Sigmoid colon (tissue), 7 donors: ENCODE results near the gene CACNG7. TPM values are rescaled to one million over a fixed set of nuclear protein-coding genes. Genes with fewer than 3 reads are reported as not detected.
A peak's percentile ranks its signal among the peaks of the same experiment; 100 is the strongest.

ENCODE experiments used
- DNase-seq: peaks from one replicate; pipeline ENCODE4 v3.0.0-alpha.2; 2019
- H3K27ac ChIP-seq, 4 donors: fragments of 200-600 bp; sonication (generic); one replicate each; pipeline ENCODE4 v1.5.1; 2016 to 2019; ENCODE audit warnings: mild to moderate bottlenecking in 1 of 4
- H3K27me3 ChIP-seq, 3 donors: fragments of 200-600 bp; sonication (generic); one replicate each; pipeline ENCODE4 v1.5.1; 2019; ENCODE audit warnings: mild to moderate bottlenecking in 1 of 3
- H3K36me3 ChIP-seq, 4 donors: fragments of 200-600 bp; sonication (generic); one replicate each; pipeline ENCODE4 v1.5.1; 2016 to 2019
- H3K4me1 ChIP-seq, 4 donors: fragments of 200-600 bp; sonication (generic); one replicate each; pipeline ENCODE4 v1.5.1; 2017 to 2019
- H3K4me3 ChIP-seq, 4 donors: fragments of 200-600 bp; sonication (generic); one replicate each; pipeline ENCODE4 v1.5.1; 2017 to 2019; ENCODE audit warnings: mild to moderate bottlenecking in 2 of 4, moderate library complexity in 1 of 4
- H3K9me3 ChIP-seq, 4 donors: fragments of 200-600 bp in 3 of 4; sonication (generic) in 3 of 4; one replicate each; pipeline versions ENCODE4 v1.5.1 to v1.6.1; 2013 to 2019
- CTCF ChIP-seq, 4 experiments: fragments of 450-650 bp in 3 of 4; fragments of 200-600 bp in 1 of 4; IDR thresholded peaks; one replicate each; pipeline ENCODE4 v1.5.1; 2016 to 2019; ENCODE audit warnings: antibody characterized with exemption in 4 of 4, mild to moderate bottlenecking in 3 of 4, moderate library complexity in 2 of 4
- EP300 ChIP-seq, 4 donors: sonication (generic); formaldehyde crosslinking; IDR thresholded peaks; one replicate each; pipeline ENCODE4 v1.6.1; 2017; ENCODE audit warnings: antibody characterized with exemption in 4 of 4
- POLR2A ChIP-seq, 2 donors: fragments of 450-650 bp; IDR thresholded peaks; one replicate each; pipeline ENCODE4 v1.6.1; 2016; ENCODE audit warnings: antibody characterized with exemption in 2 of 2, mild to moderate bottlenecking in 2 of 2, moderate library complexity in 2 of 2
- POLR2AphosphoS5 ChIP-seq, 4 donors: sonication (generic); formaldehyde crosslinking; IDR thresholded peaks; one replicate each; pipeline ENCODE4 v1.6.1; 2017; ENCODE audit warnings: antibody characterized with exemption in 4 of 4
- WGBS, 2 donors: extraction: QIAGEN DNeasy Blood & Tissue Kit; methylation state at CpG; one replicate each; pipeline ENCODE4 v1.1.7; 2013; 5-methylcytosine and 5-hydroxymethylcytosine counted together
- intact Hi-C: fragments of 100-400 bp; cut with DNase I; formaldehyde crosslinking; loops from one replicate; pipeline ENCODE4 v1.15.1; 2023
- polyA plus RNA-seq, 3 donors: library from polyadenylated mRNA; stranded (reverse); fragments of 200-250 nt; gene quantifications; one replicate each; pipeline ENCODE4 v1.2.3, GENCODE V29; 2013
- total RNA-seq, 4 donors: library from RNA; depleted of rRNA; stranded (reverse); fragments of >200 nt; gene quantifications; one replicate each; pipeline ENCODE4 v1.1.0, GENCODE V29; 2016
- donor health status: healthy with polysubstance abuse.
- donor health status: Bipolar disorder and iron deficiency.
- donor health status: healthy.

The CACNG7 gene
- total and polyA plus RNA-seq, 7 donors = 0.20 TPM; not detected in 6

- intact Hi-C loops = loop anchor here (5.0 to 10.0 kb wide), 2 partner anchors 54 to 114 kb away; no protein-coding TSS in a partner anchor
- DNase-seq = no peak
- WGBS, 2 donors = 4 to 9% methylated on average over 51 of the region's 51 CpGs
- peaks cover 0 to 35% (median 19%) of the 10 kb centered on the region in 4 donors for H3K4me1 ChIP-seq
- TF ChIP-seq POLR2AphosphoS5 (IDR thresholded peaks at IDR 0.05) = no peak
- no peak for TF ChIP-seq POLR2A (IDR thresholded peaks at IDR 0.05)
- TF ChIP-seq EP300 (IDR thresholded peaks at IDR 0.05) = no peak
- TF ChIP-seq CTCF (IDR thresholded peaks at IDR 0.05) = no peak
- H3K4me3 ChIP-seq = peak overlapping the region in 2 of 4 donors; percentile 19 to 21
- H3K9me3 ChIP-seq = no peaks in the 10 kb centered on the region
- no peak overlapping the region for H3K27ac ChIP-seq
- H3K27me3 ChIP-seq = peaks cover 51 to 87% (median 67%) of the 10 kb centered on the region in 3 donors
- H3K36me3 ChIP-seq = no peaks in the 10 kb centered on the region
Observed at GRCh38 chr19:53908106-53908934, 758 bp upstream of the CACNG7 start.

- Histone ChIP-seq H3K4me1 (peaks cover 0 to 35% (median 19%) of the 10 kb centered on the region in 4 donors), H3K27ac (no peak overlapping the region), H3K27me3 (peaks cover 51 to 87% (median 73%) of the 10 kb centered on the region in 3 donors), H3K36me3 (no peaks in the 10 kb centered on the region), H3K4me3 (no peak overlapping the region), H3K9me3 (no peaks in the 10 kb centered on the region)
- DNase-seq = no peak
- no peak for TF ChIP-seq CTCF (IDR thresholded peaks at IDR 0.05)
- no peak for TF ChIP-seq POLR2AphosphoS5 (IDR thresholded peaks at IDR 0.05)
- no peak for TF ChIP-seq EP300 (IDR thresholded peaks at IDR 0.05)
- no peak for TF ChIP-seq POLR2A (IDR thresholded peaks at IDR 0.05)
- 4 to 11% methylated on average over 47 of the region's 47 CpGs for WGBS, 2 donors
- intact Hi-C loops = loop anchor here (5.0 to 10.0 kb wide), 2 partner anchors 55 to 113 kb away; no protein-coding TSS in a partner anchor
Observed at GRCh38 chr19:53909471-53910169, 542 bp downstream of the CACNG7 start.

GRCh38 chr19:53910170-53910518, 1.1 kb downstream of the CACNG7 start:
- Histone ChIP-seq H3K4me1 (peaks cover 0 to 35% (median 19%) of the 10 kb centered on the region in 4 donors), H3K36me3 (no peaks in the 10 kb centered on the region), H3K27ac (no peak overlapping the region), H3K9me3 (no peaks in the 10 kb centered on the region), H3K4me3 (no peak overlapping the region), H3K27me3 (peaks cover 51 to 90% (median 73%) of the 10 kb centered on the region in 3 donors)
- intact Hi-C loops = no loop called here
- no peak for TF ChIP-seq EP300 (IDR thresholded peaks at IDR 0.05)
- no peak for TF ChIP-seq CTCF (IDR thresholded peaks at IDR 0.05)
- TF ChIP-seq POLR2AphosphoS5 (IDR thresholded peaks at IDR 0.05) = no peak
- no peak for TF ChIP-seq POLR2A (IDR thresholded peaks at IDR 0.05)
- 2 to 6% methylated on average over 13 of the region's 13 CpGs for WGBS, 2 donors
- DNase-seq = no peak

GRCh38 chr19:53912653-53913052, 3.6 kb downstream of the CACNG7 start:
- Histone ChIP-seq H3K4me3 (no peak overlapping the region), H3K27ac (no peak overlapping the region), H3K27me3 (peaks cover 37 to 73% (median 59%) of the 10 kb centered on the region in 3 donors), H3K9me3 (no peaks in the 10 kb centered on the region), H3K4me1 (peaks cover 0 to 24% (median 14%) of the 10 kb centered on the region in 4 donors), H3K36me3 (no peaks in the 10 kb centered on the region)
- no peak for DNase-seq
- intact Hi-C loops = no loop called here
- TF ChIP-seq POLR2AphosphoS5 (IDR thresholded peaks at IDR 0.05) (no peak), CTCF (IDR thresholded peaks at IDR 0.05) (no peak)
- 69 to 70% methylated on average over 18 of the region's 18 CpGs for WGBS, 2 donors
